ENCODE data around the gene MAPK8. TPM values are rescaled to one million over a fixed set of nuclear protein-coding genes. Genes with fewer than 3 reads are reported as not detected.

Gene MAPK8
- total RNA-seq, 1 experiment from 2014 or later: 83.3 TPM

GRCh38 chr10:48273741-48274140 lies 32.7 kb upstream of the MAPK8 start:
- no peaks in the 10 kb centered on the region for H3K27me3 ChIP-seq (replicated peaks; ENCODE audit: control insufficient read depth, insufficient read depth, low read length)
- no TSS peak for BruUV-seq (replicated peaks)
- H3K36me3 ChIP-seq (ENCODE audit: control insufficient read depth, insufficient read depth, low read length): no peaks in the 10 kb centered on the region
- H3K4me3 Mint-ChIP-seq (ENCODE audit: unreplicated experiment): no peak overlapping the region
- H3K27ac Mint-ChIP-seq (ENCODE audit: unreplicated experiment): no peak overlapping the region
- H3K4me3 ChIP-seq (ENCODE audit: low read depth, low read length): no peak overlapping the region
- H3K9me3 ChIP-seq: no peaks in the 10 kb centered on the region; the same call in 1 of the 2 replicates
- peaks cover 5% of the 10 kb centered on the region for H3K27me3 Mint-ChIP-seq (ENCODE audit: insufficient read depth, unreplicated experiment)
- ChIA-PET POLR2A (no interaction called here), CTCF (no interaction called here)
- H3K36me3 Mint-ChIP-seq (ENCODE audit: insufficient read depth, unreplicated experiment): no peaks in the 10 kb centered on the region
- intact Hi-C loops (cut with micrococcal nuclease; ENCODE audit: unreplicated experiment): no loop called here
- no peak for DNase-seq
- H3K9me3 Mint-ChIP-seq (ENCODE audit: unreplicated experiment): no peaks in the 10 kb centered on the region
- no peaks in the 10 kb centered on the region for H3K4me1 Mint-ChIP-seq (ENCODE audit: low read depth, unreplicated experiment)
- TF ChIP-seq, protein P1, sequence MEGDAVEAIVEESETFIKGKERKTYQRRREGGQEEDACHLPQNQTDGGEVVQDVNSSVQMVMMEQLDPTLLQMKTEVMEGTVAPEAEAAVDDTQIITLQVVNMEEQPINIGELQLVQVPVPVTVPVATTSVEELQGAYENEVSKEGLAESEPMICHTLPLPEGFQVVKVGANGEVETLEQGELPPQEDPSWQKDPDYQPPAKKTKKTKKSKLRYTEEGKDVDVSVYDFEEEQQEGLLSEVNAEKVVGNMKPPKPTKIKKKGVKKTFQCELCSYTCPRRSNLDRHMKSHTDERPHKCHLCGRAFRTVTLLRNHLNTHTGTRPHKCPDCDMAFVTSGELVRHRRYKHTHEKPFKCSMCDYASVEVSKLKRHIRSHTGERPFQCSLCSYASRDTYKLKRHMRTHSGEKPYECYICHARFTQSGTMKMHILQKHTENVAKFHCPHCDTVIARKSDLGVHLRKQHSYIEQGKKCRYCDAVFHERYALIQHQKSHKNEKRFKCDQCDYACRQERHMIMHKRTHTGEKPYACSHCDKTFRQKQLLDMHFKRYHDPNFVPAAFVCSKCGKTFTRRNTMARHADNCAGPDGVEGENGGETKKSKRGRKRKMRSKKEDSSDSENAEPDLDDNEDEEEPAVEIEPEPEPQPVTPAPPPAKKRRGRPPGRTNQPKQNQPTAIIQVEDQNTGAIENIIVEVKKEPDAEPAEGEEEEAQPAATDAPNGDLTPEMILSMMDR (IDR thresholded peaks at IDR 0.05; ENCODE audit: insufficient read depth in 1 of 2, low read depth in 1 of 2, low read length in 1 of 2, severe bottlenecking in 1 of 2, unreplicated experiment in 1 of 2): no peak
- no peaks in the 10 kb centered on the region for H3K4me1 ChIP-seq

DNA sequence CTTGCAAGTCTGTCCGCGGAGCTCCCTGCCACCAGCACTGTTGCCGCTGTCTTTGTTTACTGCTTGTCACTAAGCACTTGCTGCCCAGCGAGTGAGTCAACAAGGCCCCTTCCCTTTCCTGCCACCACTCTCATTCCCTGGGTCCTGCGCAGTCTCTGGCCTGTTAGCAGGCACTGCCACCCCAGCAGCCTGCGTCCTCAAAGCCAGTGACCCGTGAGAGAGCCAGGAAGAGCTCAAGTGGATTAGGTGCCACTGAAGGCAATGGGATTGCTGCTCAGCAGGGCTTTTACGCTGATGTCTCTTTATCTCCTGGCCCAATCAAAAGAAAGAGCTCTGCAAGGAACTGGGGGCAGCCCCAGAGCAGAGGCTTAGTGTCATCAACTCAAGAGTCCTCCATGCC lies 31.8 kb upstream of the MAPK8 start, which contains the start of gene FRMPD2:
TSS of gene FRMPD2 (minus strand) at position 61 of the 400 bp plus-strand sequence. CDS start 129 bp downstream, outside the sequence.
- Histone ChIP-seq H3K27me3 (replicated peaks; ENCODE audit: control insufficient read depth, insufficient read depth, low read length) (no peaks in the 10 kb centered on the region), H3K9me3 (no peaks in the 10 kb centered on the region; the same call in 1 of the 2 replicates), H3K36me3 (ENCODE audit: control insufficient read depth, insufficient read depth, low read length) (no peaks in the 10 kb centered on the region), H3K4me1 (no peaks in the 10 kb centered on the region), H3K4me3 (ENCODE audit: low read depth, low read length) (no peak within 1 kb of the TSS)
- Mint-ChIP-seq H3K4me3 (ENCODE audit: unreplicated experiment) (no peak within 1 kb of the TSS), H3K27me3 (ENCODE audit: insufficient read depth, unreplicated experiment) (peaks cover 6% of the 10 kb centered on the region), H3K9me3 (ENCODE audit: unreplicated experiment) (no peaks in the 10 kb centered on the region), H3K36me3 (ENCODE audit: insufficient read depth, unreplicated experiment) (no peaks in the 10 kb centered on the region), H3K27ac (ENCODE audit: unreplicated experiment) (no peak within 1 kb of the TSS), H3K4me1 (ENCODE audit: low read depth, unreplicated experiment) (no peaks in the 10 kb centered on the region)
- POLR2A ChIA-PET: no interaction called here
- intact Hi-C loops (cut with micrococcal nuclease; ENCODE audit: unreplicated experiment): no loop called here
- DNase-seq: no peak
- CTCF ChIA-PET: no interaction called here
- BruUV-seq (replicated peaks): no TSS peak
- TF ChIP-seq, protein P1 (IDR thresholded peaks at IDR 0.05; ENCODE audit: insufficient read depth in 1 of 2, low read depth in 1 of 2, low read length in 1 of 2, severe bottlenecking in 1 of 2, unreplicated experiment in 1 of 2): no peak

- Histone ChIP-seq H3K4me1 (no peaks in the 10 kb centered on the region), H3K36me3 (ENCODE audit: control insufficient read depth, insufficient read depth, low read length) (no peaks in the 10 kb centered on the region), H3K9me3 (peaks cover 3% of the 10 kb centered on the region; the same call in 1 of the 2 replicates), H3K27me3 (replicated peaks; ENCODE audit: control insufficient read depth, insufficient read depth, low read length) (no peaks in the 10 kb centered on the region), H3K4me3 (ENCODE audit: low read depth, low read length) (no peak overlapping the region)
- no TSS peak for BruUV-seq (replicated peaks)
- CTCF ChIA-PET: no interaction called here
- Mint-ChIP-seq H3K27me3 (ENCODE audit: insufficient read depth, unreplicated experiment) (peaks cover 3% of the 10 kb centered on the region), H3K36me3 (ENCODE audit: insufficient read depth, unreplicated experiment) (no peaks in the 10 kb centered on the region), H3K9me3 (ENCODE audit: unreplicated experiment) (no peaks in the 10 kb centered on the region), H3K4me1 (ENCODE audit: low read depth, unreplicated experiment) (no peaks in the 10 kb centered on the region), H3K27ac (ENCODE audit: unreplicated experiment) (no peak overlapping the region), H3K4me3 (ENCODE audit: unreplicated experiment) (no peak overlapping the region)
- TF ChIP-seq, protein P1 (IDR thresholded peaks at IDR 0.05; ENCODE audit: insufficient read depth in 1 of 2, low read depth in 1 of 2, low read length in 1 of 2, severe bottlenecking in 1 of 2, unreplicated experiment in 1 of 2): no peak
- POLR2A ChIA-PET: no interaction called here
- DNase-seq: no peak
- intact Hi-C loops (cut with micrococcal nuclease; ENCODE audit: unreplicated experiment): no loop called here
These were observed 29.4 kb upstream of the MAPK8 start for GRCh38 chr10:48277093-48277492.
